Upper lobe of left lung (tissue), 4 donors: Measurements from ENCODE around the gene RNF25.

Source experiments
- CTCF ChIP-seq, 6 experiments: fragments of 450-650 bp in 4 of 6; fragments of 200-600 bp in 2 of 6; sonication (generic) in 2 of 6; IDR thresholded peaks; one replicate each; pipeline ENCODE4 v1.5.1; 2016 to 2019; ENCODE audit warnings: antibody characterized with exemption in 6 of 6
- POLR2AphosphoS5 ChIP-seq, 2 donors: sonication (generic); formaldehyde crosslinking; IDR thresholded peaks; one replicate each; pipeline ENCODE4 v1.5.1; 2017; ENCODE audit warnings: antibody characterized with exemption in 2 of 2

GRCh38 chr2:218635719-218636118, 36.1 kb downstream of the RNF25 start:
- TF ChIP-seq CTCF (IDR thresholded peaks at IDR 0.05) (no peak), POLR2AphosphoS5 (IDR thresholded peaks at IDR 0.05) (no peak)
